ENCODE measurements around the gene YDJC. TPM values are rescaled to one million over a fixed set of nuclear protein-coding genes. Genes with fewer than 3 reads are reported as not detected.

The YDJC gene
- total and polyA plus RNA-seq, 2 of the 8 experiments (the other 6 are each of a cell fraction or from before 2014, with no cell fraction given), result 36.7 to 45.2 TPM

DNA sequence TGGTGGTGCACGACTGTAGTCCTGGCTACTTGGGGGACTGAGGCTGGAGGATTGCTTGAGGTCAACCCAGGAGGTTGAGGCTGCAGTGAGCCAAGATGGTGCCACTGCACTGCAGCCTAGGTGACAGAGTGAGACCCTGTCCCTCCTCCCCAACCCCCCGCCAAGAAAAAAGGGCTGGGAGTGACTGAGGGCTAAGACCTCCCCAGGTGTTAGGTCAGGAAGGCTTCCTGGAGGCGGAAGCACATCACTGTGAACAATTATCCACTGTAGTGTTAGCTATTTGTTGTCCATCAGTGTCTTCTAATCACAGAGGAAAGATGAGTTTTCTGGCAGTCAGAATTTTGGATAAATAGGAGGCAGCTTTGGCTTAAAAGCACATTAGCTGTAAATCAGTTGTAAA, 8.8 kb downstream of the YDJC start:
- ChIA-PET CTCF (ENCODE audit: partially characterized antibody) (interaction anchor here (1.4 to 24.1 kb wide), 7 partner anchors 8 to 38 kb away, joined by 3 to 499 read pairs (median 4); partner anchors contain the start of genes CCDC116, SDF2L1 and YDJC), POLR2A (ENCODE audit: partially characterized antibody) (interaction anchor here (0.7 to 1.1 kb wide), 2 partner anchors 8 to 52 kb away, joined by 3 to 4 read pairs; no protein-coding TSS in a partner anchor)
- H2AFZ ChIP-seq (ENCODE audit: low read length), result no peak overlapping the region
- DNase-seq (ENCODE audit: low read depth in 1 of 2, low spot score in 2 of 2), result no peak
- no peak overlapping the region for H3K56ac ChIP-seq (replicated peaks; ENCODE audit: insufficient read length, low read depth, low read length)
- H3K14ac ChIP-seq (ENCODE audit: insufficient read length), result no peak overlapping the region
- H2BK20ac ChIP-seq (ENCODE audit: low read length), result no peak overlapping the region
- H3K18ac ChIP-seq (ENCODE audit: extremely low read depth, low read length), result no peak overlapping the region
- H3K9me3 ChIP-seq (ENCODE audit: insufficient read depth in 2 of 2, low read depth in 1 of 2, low read length in 1 of 2), result no peaks in the 10 kb centered on the region
- H4K8ac ChIP-seq (ENCODE audit: extremely low read depth, insufficient read depth, low read length), result no peak overlapping the region
- H3K79me1 ChIP-seq (ENCODE audit: low read depth, low read length), result peaks cover 14% of the 10 kb centered on the region
- H4K5ac ChIP-seq (ENCODE audit: insufficient read length, low read depth, low read length), result no peak overlapping the region
- no peak overlapping the region for H3K27ac ChIP-seq (ENCODE audit: low read depth, low read length)
- H2BK12ac ChIP-seq (ENCODE audit: low read depth, low read length), result no peak overlapping the region
- H2AK5ac ChIP-seq (ENCODE audit: low read depth, low read length), result no peak overlapping the region
- no peak overlapping the region for H2BK15ac ChIP-seq (ENCODE audit: low read length)
- WGBS, 2 experiments (ENCODE audit: extremely low coverage in 1 of 2, insufficient coverage in 1 of 2, insufficient read length in 1 of 2, insufficient replicate concordance in 2 of 2, low coverage in 1 of 2, low lambda C conversion rate in 2 of 2, missing lambda C conversion rate in 1 of 2), result 77% methylated on average over 3 of the region's 3 CpGs; no CpG with 5 or more reads in 1 of the 2 experiments
- no peaks in the 10 kb centered on the region; a peak in 4 of 7 replicates for H3K4me1 ChIP-seq (replicated peaks in 1 of 4; ENCODE audit: control insufficient read depth in 3 of 4, insufficient read depth in 4 of 4, low read length in 3 of 4)
- H4K91ac ChIP-seq (replicated peaks; ENCODE audit: insufficient read length, low read length), result no peak overlapping the region
- H3K27me3 ChIP-seq (replicated peaks in 1 of 4; ENCODE audit: control insufficient read depth in 3 of 4, extremely low read depth in 1 of 4, insufficient read depth in 3 of 4, low read length in 3 of 4), result no peaks in the 10 kb centered on the region
- peaks cover 0 to 8% (median 0%) of the 10 kb centered on the region in 4 experiments; a peak in 3 of 8 replicates for H3K36me3 ChIP-seq (ENCODE audit: control insufficient read depth in 2 of 4, insufficient read depth in 4 of 4, low read length in 3 of 4)
- TF ChIP-seq EP300 (IDR thresholded peaks at IDR 0.05; ENCODE audit: borderline replicate concordance in 1 of 2, low read depth in 2 of 2, low read length in 2 of 2) (no peak), SIRT6 (IDR thresholded peaks at IDR 0.05; ENCODE audit: low read length) (no peak)
- TF ChIP-seq, protein P1, sequence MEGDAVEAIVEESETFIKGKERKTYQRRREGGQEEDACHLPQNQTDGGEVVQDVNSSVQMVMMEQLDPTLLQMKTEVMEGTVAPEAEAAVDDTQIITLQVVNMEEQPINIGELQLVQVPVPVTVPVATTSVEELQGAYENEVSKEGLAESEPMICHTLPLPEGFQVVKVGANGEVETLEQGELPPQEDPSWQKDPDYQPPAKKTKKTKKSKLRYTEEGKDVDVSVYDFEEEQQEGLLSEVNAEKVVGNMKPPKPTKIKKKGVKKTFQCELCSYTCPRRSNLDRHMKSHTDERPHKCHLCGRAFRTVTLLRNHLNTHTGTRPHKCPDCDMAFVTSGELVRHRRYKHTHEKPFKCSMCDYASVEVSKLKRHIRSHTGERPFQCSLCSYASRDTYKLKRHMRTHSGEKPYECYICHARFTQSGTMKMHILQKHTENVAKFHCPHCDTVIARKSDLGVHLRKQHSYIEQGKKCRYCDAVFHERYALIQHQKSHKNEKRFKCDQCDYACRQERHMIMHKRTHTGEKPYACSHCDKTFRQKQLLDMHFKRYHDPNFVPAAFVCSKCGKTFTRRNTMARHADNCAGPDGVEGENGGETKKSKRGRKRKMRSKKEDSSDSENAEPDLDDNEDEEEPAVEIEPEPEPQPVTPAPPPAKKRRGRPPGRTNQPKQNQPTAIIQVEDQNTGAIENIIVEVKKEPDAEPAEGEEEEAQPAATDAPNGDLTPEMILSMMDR (IDR thresholded peaks at IDR 0.05; ENCODE audit: control extremely low read depth in 1 of 3, insufficient read depth in 1 of 3, low read depth in 1 of 3, low read length in 3 of 3), result no peak
- TF ChIP-seq, protein P2, sequence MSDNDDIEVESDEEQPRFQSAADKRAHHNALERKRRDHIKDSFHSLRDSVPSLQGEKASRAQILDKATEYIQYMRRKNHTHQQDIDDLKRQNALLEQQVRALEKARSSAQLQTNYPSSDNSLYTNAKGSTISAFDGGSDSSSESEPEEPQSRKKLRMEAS (IDR thresholded peaks at IDR 0.05), result no peak
- H3K4me2 ChIP-seq (ENCODE audit: insufficient read depth in 1 of 2, low read depth in 2 of 2, low read length in 2 of 2), result no peak overlapping the region
- no peaks in the 10 kb centered on the region for H3K23me2 ChIP-seq (ENCODE audit: low read depth, low read length)
- no peak overlapping the region for H3K4ac ChIP-seq (replicated peaks; ENCODE audit: insufficient read length, low read depth, low read length)
- H3K79me2 ChIP-seq (ENCODE audit: control insufficient read depth in 1 of 2, insufficient read depth in 2 of 2, low read length in 2 of 2), result peaks cover 0 to 12% of the 10 kb centered on the region in 2 experiments; a peak in 1 of 4 replicates
- no peak for FAIRE-seq
- no peak overlapping the region for H3K4me3 ChIP-seq (ENCODE audit: extremely low read depth in 1 of 4, insufficient read depth in 2 of 4, low read depth in 3 of 4, low read length in 4 of 4)
- H2BK5ac ChIP-seq (ENCODE audit: low read depth, low read length), result no peak overlapping the region
- H3K23ac ChIP-seq (ENCODE audit: insufficient read length), result no peak overlapping the region
- H3K9ac ChIP-seq (replicated peaks in 1 of 4; ENCODE audit: extremely low read depth in 1 of 4, low read depth in 3 of 4, low read length in 3 of 4), result no peak overlapping the region
- H2BK120ac ChIP-seq (replicated peaks; ENCODE audit: low read depth, low read length), result no peak overlapping the region
- H4K20me1 ChIP-seq (replicated peaks in 1 of 2; ENCODE audit: control insufficient read depth in 1 of 2, insufficient read depth in 2 of 2, low read length in 2 of 2), result peaks cover 26 to 38% of the 10 kb centered on the region in 2 experiments

Measured in H1 (cell line).